Activated CD4-positive, alpha-beta T cell treated with anti-CD3 and anti-CD28 coated beads, Interleukin-2, Interleukin-4, amounts not matched to agents 100 ng/mL and 50 ng/mL, durations not matched to agents 16 hours and 8 hours (primary cell): ENCODE results near the gene TAX1BP3.

Experiments used
- DNase-seq: peaks from one replicate; pipeline ENCODE4 v3.0.0-alpha.2; 2020; ENCODE audit warnings: low spot score

The TAX1BP3 gene

DNA sequence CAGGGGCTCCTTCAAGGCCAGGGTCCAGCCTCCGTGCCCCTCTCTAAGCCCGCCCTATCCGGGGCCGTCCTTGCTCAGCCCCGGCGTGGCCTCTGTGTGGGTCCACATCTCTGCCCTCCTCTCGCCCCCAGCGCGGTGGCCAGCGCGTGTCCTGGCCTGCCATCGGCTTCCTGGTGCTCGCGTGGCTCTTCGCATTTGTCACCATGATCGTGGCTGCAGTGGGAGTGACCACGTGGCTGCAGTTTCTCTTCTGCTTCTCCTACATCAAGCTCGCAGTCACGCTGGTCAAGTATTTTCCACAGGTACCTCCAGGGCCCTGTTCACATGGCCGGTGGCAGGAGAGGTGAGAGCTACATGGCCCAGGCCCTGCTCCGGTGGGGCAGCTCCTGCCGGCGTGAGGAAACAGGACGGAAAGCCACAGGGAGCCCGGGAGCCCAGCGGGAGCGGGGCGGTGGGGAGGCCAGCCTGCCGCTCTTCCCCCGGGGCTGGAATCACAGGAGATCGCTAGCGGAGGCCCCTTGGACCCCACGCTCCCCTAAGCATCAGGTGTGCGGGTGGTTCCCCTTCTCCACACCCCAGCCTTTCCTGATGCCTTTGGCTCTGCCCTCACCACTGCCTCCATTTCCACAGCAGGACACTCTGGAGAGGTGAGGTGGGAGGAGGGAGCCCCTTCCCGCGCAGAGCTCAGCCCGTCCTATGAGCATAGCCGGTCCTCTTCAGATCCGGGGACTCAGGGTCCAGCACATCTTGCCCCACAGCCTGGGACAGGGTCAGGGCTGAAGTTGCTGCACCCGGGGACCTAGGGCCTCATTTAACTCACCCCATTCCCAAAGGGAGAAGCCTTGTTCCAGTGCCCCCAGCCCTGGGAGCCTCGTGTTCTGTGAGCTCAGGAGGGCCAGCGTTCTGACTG, 10.2 kb downstream of the TAX1BP3 start:
- no peak for DNase-seq

GRCh38 chr17:3657588-3657869, 10.8 kb downstream of the TAX1BP3 start:
- no peak for DNase-seq

DNA sequence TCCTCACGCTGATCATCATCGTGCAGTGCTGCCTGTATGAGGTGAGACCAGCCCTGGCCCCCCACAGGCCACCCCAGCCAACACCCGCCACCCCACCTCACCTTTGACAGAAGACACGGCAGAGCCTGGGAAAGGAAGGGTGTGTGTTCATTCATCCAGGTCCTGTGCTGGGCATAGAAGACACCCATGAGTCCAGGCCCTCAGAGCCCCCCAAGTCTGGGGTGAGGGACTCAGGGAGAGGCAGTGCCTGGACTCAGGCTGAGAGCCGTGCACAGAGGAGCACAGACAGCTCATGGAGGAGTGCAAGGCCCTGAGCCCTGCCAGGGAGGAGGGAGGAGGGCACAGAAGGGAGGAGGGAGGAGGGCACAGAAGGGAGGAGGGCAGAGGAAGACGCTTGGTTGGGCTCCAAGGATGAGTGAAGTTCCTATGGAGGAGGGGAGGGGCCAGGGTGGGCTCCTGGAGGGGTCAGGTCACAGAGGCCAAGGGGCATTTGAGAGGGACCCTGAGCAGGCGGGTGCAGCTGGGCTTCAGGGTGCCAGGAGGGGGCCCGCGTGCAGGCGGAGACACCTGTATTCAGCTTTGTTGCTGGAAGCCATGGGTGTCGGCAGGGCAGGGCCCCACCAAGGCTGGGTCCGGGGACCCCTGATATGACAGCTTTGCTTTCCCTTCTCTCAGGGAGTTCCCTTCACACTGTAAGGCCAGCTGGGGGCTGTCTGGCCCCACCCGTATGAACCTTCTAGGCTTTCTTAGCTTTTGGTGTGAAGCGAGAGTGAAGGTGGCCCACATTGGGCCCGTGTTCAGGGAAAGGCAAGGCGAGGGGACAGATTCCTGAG, 11.4 kb downstream of the TAX1BP3 start:
- no peak for DNase-seq

- no peak for DNase-seq
These were observed 12.0 kb downstream of the TAX1BP3 start for GRCh38 chr17:3656353-3656752.

- no peak for DNase-seq
These were observed 12.6 kb downstream of the TAX1BP3 start for GRCh38 chr17:3655766-3656165.

DNA sequence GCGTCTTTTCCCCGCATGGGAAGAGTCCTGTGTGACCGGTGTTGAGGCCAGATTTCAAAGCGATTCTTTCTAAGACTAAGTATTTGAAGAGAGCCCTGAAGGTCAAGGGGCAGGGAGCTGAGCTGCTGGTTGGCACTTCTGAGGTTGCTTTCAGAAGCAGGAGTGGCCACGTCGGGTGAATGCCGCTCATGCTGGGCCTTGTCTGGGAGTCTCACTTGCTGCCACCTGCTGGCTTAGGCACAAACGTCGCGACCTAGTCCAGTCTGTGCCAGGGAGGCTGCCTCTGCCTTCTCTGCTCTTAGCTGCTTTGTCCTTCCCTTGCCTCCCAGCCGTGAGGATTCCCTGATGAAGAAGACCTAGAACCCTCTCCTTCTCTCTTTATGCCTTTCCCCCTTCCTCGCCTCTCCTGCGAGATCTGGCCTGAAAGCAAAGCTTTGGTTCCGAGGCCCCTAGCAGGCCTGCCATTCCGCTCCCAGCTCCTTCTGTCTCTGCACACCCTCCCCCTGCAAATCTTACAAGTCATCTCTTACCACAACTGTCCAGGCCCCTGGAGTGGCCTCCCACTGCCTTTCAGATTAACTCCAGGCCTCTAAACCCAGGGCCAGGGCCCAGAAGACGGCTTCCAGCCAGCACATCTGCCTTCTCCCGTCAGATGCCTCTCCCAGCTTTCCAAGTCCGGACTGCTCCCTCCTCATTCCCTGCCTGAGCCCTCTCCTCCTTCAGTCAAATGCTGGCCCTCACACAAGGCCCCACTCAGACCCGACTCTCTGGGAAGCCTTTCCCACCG, 20.4 kb downstream of the TAX1BP3 start:
- DNase-seq = peak; percentile 55

DNA sequence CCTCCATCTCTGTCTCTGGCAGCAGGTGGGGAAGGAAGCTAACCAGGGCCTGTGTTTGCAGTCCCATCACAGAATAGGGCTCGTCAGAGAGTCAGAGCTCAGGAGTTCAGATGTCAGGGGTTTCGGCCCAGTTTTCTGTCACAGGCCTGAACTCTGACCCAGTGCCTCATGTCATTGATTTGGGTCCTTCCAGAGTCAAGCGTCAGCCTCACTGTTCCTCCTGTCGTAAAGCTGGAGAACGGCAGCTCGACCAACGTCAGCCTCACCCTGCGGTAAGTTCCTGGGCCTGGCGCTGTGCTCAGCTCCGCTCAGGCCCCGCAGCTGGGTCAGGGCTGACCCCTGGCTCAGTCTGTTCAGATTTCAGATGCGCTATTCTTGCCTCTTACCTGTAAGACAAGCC, 21.1 kb downstream of the TAX1BP3 start:
- no peak for DNase-seq

DNA sequence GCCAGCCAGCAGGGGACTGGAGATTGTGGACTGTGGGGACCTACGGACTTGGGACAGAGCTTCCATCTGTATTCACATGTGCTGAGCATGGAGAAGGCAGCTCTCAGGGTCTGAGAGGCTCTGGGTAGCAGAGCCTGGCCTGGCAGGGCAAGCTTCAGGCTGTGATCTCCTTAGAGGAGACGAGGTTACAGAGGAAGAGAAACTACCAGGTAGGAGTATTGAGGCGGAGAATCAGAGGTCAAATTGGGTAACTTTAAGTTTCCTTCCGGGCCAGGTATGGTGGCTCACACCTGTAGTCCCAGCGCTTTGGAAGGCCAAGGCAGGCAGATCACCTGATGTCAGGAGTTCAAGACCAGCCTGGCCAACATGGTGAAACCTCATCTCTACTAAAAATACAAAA, 23.1 kb downstream of the TAX1BP3 start:
- no peak for DNase-seq

GRCh38 chr17:3643889-3644349, 24.5 kb downstream of the TAX1BP3 start:
- peak; percentile 66 for DNase-seq

DNA sequence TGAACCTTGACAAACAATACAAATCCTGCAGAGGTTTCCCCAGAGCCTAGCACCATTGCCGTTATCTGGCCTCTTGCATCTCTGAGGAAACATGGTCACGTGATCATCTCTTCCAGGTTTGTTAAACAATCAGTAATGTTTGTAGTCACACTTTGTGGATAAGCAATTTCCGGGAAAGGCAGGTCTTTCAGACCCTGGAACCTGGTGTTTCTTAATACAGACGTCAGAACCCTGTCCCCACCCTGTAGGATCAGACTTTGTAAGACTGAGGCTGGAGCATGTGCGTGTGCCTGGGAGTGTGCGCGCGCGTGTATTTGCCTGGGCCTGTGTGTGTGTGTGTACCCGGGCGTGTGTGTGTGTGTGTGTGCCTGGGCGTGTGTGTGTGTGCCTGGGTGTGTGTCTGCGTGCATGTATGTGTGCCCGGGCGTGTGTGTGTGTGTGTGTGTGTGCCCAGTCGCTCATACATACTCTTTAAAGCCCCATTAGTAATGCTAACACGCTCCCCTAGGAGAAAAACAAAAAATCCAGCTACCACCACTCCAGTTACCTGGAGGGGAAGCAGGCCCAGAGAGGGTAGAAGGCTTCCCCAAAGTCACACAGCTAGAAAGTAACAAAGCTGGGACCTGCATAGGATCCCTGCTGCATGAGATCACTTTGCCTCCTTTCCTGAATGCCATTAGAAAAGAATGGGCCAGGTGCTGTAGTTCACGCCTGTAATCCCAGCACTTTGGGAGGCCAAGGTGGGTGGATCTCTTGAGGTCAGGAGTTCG, 26.5 kb downstream of the TAX1BP3 start:
- DNase-seq = no peak

- no peak for DNase-seq
These were observed 27.4 kb downstream of the TAX1BP3 start for GRCh38 chr17:3641014-3641413.

GRCh38 chr17:3639981-3640596, 28.3 kb downstream of the TAX1BP3 start:
- peak; percentile 78 for DNase-seq

DNA sequence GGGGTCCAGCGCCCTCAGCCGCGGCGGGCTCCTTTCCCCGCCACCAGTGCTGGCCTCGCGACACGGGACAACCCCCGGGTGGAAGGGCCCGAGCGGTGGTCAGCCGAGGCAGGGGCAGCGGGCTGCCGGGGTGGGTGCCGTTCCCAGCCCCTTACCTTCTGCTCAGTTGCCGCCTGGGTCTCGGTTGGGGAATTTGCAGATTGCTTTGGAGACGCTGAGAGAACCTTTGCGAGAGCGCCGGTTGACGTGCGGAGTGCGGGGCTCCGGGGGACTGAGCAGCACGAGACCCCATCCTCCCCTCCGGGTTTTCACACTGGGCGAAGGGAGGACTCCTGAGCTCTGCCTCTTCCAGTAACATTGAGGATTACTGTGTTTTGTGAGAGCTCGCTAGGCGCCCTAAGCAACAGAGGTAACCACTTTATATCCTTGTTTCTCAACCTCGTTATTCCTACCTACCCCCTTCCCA, 31.4 kb downstream of the TAX1BP3 start:
- no peak for DNase-seq

DNA sequence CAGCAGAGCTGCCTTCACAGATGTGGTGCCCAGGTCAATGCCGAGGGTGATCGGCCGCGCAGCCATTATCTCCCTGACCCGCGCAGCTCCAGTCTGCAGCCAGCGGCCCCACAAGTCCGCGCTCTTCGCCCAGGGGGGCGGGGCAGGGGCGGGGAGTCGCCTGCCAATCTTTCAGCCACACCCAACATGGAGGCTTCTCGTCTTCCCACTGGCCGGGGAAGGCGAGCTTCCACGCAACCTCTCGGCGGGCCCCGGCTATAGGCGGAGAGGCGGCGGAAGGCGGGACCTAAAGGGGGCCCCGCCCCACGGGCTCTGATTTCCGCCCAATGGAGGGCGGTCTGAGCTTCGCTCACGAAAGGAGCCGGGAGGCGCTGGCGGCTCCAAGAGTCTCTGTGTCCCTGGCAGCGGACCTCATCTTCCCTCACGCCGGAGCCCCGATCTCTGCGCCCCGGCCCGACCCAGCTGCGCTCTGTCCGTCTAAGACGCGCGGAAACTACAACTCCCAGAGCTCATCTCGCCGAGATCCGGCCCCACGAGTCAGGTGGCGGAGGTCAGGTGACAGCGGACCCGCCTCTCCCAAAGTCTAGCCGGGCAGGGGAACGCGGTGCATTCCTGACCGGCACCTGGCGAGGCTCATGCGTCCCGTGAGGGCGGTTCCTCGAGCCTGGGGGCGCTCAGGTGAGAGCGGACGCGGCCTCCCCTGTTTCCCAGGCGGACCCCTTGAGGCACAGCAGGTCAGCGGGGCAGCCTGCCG, 32.0 kb downstream of the TAX1BP3 start, which contains the start of the genes CTNS and SHPK:
Gene CTNS (plus strand): TSS at position 607 of the 754 bp plus-strand sequence. CDS start 3,447 bp downstream, outside the sequence.
Gene SHPK (minus strand): TSS at position 97 of the 754 bp plus-strand sequence. CDS start 31 bp downstream, at position 66.
- peak; percentile 98 for DNase-seq

DNA sequence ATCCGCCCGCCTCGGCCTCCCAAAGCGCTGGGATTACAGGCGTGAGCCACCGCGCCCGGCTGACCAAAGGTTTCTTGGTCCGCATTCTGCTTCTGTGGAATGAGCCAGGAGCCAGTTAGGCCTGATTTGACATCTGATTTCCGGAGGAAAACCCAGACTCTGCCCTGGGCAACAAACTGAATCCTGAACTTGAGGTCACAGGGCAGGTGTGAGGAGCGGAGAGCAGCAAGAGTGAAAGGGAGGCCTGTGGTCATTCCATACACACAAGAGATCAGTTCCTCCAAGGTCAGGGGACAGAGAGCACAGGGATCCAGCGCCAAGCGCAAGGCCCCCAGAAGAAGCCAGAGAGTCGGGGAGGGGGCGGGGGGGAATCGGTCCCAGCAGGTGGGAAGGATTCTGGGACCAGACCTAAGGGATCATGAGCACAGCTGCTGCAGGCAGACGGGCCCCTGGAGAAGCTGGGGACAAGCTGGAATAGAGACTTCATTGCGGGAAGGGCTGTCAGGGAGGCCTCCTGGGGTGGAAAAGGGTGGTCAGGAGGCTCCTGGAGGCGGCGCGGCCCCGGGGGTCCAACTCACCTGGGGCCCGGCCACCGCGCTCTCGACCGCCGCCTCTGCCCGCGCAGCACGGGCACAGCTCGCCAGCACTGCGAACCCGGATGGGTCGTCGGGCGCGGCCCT, 32.8 kb downstream of the TAX1BP3 start:
- DNase-seq = no peak

- no peak for DNase-seq
These were observed 36.1 kb downstream of the TAX1BP3 start for GRCh38 chr17:3632287-3632686.

DNA sequence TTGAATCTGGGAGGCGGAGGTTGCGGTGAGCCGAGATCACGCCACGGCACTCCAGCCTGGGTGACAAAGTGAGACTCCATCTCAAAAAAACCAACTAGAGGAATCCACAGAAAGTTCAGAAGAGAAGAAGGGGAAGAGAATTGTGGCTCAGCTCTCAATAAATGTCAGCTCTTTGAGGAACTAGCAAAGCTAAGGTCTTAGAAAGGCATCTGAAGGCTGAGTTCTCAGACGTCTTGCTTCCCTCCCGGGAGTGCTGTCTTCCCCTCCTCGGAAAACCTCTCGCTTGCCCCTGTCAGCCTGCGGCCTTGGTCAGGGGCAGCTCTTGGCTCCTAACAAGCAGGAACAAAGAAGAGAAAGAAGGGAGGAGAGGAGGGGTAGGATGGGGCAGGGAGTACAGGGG, 37.6 kb downstream of the TAX1BP3 start:
- DNase-seq = no peak

DNA sequence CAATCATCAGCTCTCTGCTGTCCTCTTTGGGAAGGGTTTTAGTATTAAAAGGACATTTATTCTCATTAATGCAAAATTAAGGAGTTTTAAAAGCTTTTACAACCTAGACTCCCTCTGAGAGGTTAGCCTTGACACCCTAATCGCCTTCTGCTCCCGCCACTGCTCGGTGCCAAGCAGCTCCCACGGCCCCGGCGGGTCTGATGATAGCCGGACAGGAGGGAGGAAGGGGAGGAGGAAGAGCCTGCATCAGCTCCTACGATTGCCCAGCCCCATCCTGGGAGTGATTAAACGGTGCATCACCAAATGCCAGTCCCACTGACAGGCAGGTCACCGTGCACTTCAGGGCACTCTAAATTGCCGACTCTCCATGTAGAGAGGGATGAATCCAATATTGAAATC, 40.6 kb downstream of the TAX1BP3 start:
- no peak for DNase-seq
